HG03469 (cell line): ENCODE measurements around the gene GJC2.

Source experiments
- ATAC-seq: cut with Tn5 transposase; IDR thresholded peaks from one replicate; pipeline ENCODE4 v1.9.1; 2021; ENCODE audit warnings: mild to moderate bottlenecking, moderate library complexity, moderate number of reproducible peaks; ENCODE audit not compliant: unreplicated experiment

GJC2 gene

GRCh38 chr1:228144193-228144992, 5.3 kb upstream of the GJC2 start:
- no peak for ATAC-seq

- ATAC-seq = no peak
Observed at GRCh38 chr1:228144993-228145343, 4.8 kb upstream of the GJC2 start.

GRCh38 chr1:228145463-228146416, 4.0 kb upstream of the GJC2 start:
- ATAC-seq = no peak

- no peak for ATAC-seq
Observed at GRCh38 chr1:228146417-228147150, 3.1 kb upstream of the GJC2 start.

GRCh38 chr1:228147151-228147693, 2.5 kb upstream of the GJC2 start:
- no peak for ATAC-seq

- ATAC-seq = no peak
Observed at GRCh38 chr1:228147768-228148167, 2.0 kb upstream of the GJC2 start.

GRCh38 chr1:228148196-228148861, 1.4 kb upstream of the GJC2 start:
- ATAC-seq = no peak

GRCh38 chr1:228148935-228149405, 760 bp upstream of the GJC2 start:
- no peak for ATAC-seq

- no peak for ATAC-seq
Observed at GRCh38 chr1:228150120-228150460, 360 bp downstream of the GJC2 start.

- no peak for ATAC-seq
Observed at GRCh38 chr1:228150461-228151179, 890 bp downstream of the GJC2 start.

- no peak for ATAC-seq
Observed at GRCh38 chr1:228151180-228151925, 1.6 kb downstream of the GJC2 start.

GRCh38 chr1:228152097-228152917, 2.6 kb downstream of the GJC2 start:
- ATAC-seq = no peak

- no peak for ATAC-seq
Observed at GRCh38 chr1:228152918-228153258, 3.2 kb downstream of the GJC2 start.

GRCh38 chr1:228154021-228154669, 4.4 kb downstream of the GJC2 start:
- no peak for ATAC-seq

GRCh38 chr1:228154670-228155571, 5.2 kb downstream of the GJC2 start:
- no peak for ATAC-seq

GRCh38 chr1:228155596-228156514, 6.1 kb downstream of the GJC2 start:
- ATAC-seq = no peak
